ENCODE data around the gene WNT5B. TPM values are rescaled to one million over a fixed set of nuclear protein-coding genes. Genes with fewer than 3 reads are reported as not detected.

The WNT5B gene
- total RNA-seq, 1 experiment from 2014 or later, result 33.1 TPM

DNA sequence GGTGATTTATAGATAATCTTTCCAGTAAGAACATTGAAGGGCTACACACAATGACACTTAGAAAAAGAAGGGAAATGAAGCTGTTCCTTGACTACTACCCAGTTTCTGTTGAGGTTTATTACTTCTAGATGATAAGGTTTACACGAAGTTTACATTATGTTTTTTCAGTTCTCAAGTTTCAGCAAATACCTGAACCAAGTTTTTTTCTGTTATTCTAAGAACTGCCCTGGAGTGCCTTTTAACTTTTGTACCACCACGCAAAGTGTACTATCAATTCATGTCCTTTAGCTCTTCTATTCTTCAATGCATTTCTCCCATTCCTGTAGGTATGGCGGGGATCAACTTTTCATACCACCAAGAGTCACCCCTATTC lies 40.5 kb upstream of the WNT5B start:
- Histone ChIP-seq H2AFZ (no peak overlapping the region), H3K4me1 (replicated peaks; ENCODE audit: insufficient read depth) (peaks cover 42% of the 10 kb centered on the region), H3K4me3 (no peak overlapping the region), H4K20me1 (ENCODE audit: insufficient read depth) (peaks cover 49% of the 10 kb centered on the region), H3K79me2 (ENCODE audit: low read depth) (peaks cover 55% of the 10 kb centered on the region), H3K27ac (no peak overlapping the region), H3K9me3 (ENCODE audit: insufficient read depth, low read depth) (no peaks in the 10 kb centered on the region), H3K9me2 (ENCODE audit: insufficient read depth) (no peaks in the 10 kb centered on the region), H3K4me2 (no peak overlapping the region), H3K27me3 (ENCODE audit: insufficient read depth, low read depth) (no peaks in the 10 kb centered on the region), H3F3A (ENCODE audit: insufficient read depth, low read depth) (peaks cover 19% of the 10 kb centered on the region), H3K36me3 (ENCODE audit: low read depth) (no peaks in the 10 kb centered on the region)
- no peak for DNase-seq
- TF ChIP-seq, protein P1, sequence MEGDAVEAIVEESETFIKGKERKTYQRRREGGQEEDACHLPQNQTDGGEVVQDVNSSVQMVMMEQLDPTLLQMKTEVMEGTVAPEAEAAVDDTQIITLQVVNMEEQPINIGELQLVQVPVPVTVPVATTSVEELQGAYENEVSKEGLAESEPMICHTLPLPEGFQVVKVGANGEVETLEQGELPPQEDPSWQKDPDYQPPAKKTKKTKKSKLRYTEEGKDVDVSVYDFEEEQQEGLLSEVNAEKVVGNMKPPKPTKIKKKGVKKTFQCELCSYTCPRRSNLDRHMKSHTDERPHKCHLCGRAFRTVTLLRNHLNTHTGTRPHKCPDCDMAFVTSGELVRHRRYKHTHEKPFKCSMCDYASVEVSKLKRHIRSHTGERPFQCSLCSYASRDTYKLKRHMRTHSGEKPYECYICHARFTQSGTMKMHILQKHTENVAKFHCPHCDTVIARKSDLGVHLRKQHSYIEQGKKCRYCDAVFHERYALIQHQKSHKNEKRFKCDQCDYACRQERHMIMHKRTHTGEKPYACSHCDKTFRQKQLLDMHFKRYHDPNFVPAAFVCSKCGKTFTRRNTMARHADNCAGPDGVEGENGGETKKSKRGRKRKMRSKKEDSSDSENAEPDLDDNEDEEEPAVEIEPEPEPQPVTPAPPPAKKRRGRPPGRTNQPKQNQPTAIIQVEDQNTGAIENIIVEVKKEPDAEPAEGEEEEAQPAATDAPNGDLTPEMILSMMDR (conservative IDR thresholded peaks at IDR 0.05), result no peak
- no peak for TF ChIP-seq EZH2 (IDR thresholded peaks at IDR 0.05; ENCODE audit: low read depth)
- ChIA-PET POLR2A (ENCODE audit: unreplicated experiment) (interaction anchor here (0.7 kb wide), 1 partner anchor 496 kb away, joined by 6 read pairs; no protein-coding TSS in a partner anchor), CTCF (no interaction called here)
- intact Hi-C loops (cut with micrococcal nuclease; ENCODE audit: unreplicated experiment), result loop anchor here (10.0 kb wide), 1 partner anchor 374 kb away; no protein-coding TSS in a partner anchor
- BruUV-seq (replicated peaks), result no TSS peak

DNA sequence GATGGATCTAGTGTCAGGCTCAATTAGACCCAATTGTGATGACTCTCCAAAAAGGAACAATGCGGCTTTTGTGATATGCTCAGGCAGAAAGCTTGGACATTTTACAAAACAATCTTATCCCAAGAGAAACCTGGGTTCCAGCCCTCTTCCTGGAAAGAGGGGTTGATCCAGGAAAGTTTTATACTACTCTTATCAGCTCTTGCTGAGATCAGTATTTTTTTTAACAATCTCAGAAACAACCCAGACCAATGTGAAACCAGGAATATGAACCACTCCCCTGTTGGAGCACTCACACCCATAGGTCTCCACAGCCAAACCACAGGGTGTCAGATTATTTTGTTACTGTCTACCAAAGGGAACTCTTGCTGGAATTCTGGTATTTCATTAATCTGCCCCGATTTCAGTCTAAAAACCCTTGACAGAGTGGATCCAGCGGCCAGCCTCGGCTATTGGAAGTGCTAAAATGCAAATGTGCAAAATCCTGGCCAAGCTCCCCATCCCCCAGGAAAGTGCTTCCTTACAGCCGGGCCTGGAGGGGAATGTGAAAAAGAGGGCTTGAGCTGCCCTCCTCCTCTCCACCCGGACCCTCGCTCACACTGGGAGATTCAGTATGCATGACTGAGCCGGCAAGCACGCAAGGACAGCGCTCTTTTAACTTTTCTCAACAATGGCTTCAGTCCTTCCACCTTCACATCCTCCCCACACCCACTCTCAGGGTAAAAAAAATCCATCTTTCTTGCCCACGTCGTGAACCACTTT lies 38.6 kb upstream of the WNT5B start:
- Histone ChIP-seq H3K9me2 (ENCODE audit: insufficient read depth) (no peaks in the 10 kb centered on the region), H3K4me2 (peak overlapping the region; percentile 90), H3K79me2 (ENCODE audit: low read depth) (peaks cover 57% of the 10 kb centered on the region), H2AFZ (no peak overlapping the region), H4K20me1 (ENCODE audit: insufficient read depth) (peaks cover 49% of the 10 kb centered on the region), H3K27me3 (ENCODE audit: insufficient read depth, low read depth) (no peaks in the 10 kb centered on the region), H3F3A (ENCODE audit: insufficient read depth, low read depth) (peaks cover 29% of the 10 kb centered on the region), H3K36me3 (ENCODE audit: low read depth) (no peaks in the 10 kb centered on the region), H3K4me1 (replicated peaks; ENCODE audit: insufficient read depth) (peaks cover 47% of the 10 kb centered on the region), H3K27ac (no peak overlapping the region), H3K4me3 (peak overlapping the region; percentile 89; the same call in 1 of the 2 replicates), H3K9me3 (ENCODE audit: insufficient read depth, low read depth) (no peaks in the 10 kb centered on the region)
- intact Hi-C loops (cut with micrococcal nuclease; ENCODE audit: unreplicated experiment), result loop anchor here (5.0 kb wide), 2 partner anchors 838 to 1143 kb away; partner anchors contain the start of gene WNK1
- ChIA-PET CTCF (interaction anchor here (0.5 to 0.7 kb wide), 2 partner anchors 354 to 554 kb away, joined by 3 read pairs; no protein-coding TSS in a partner anchor), POLR2A (ENCODE audit: unreplicated experiment) (interaction anchor here (0.6 kb wide), 1 partner anchor 16 kb away, joined by 3 read pairs; no protein-coding TSS in a partner anchor)
- peak in 1 of 2 experiments; percentile 8 for DNase-seq
- TF ChIP-seq, protein P1 (conservative IDR thresholded peaks at IDR 0.05), result no peak
- TF ChIP-seq EZH2 (IDR thresholded peaks at IDR 0.05; ENCODE audit: low read depth), result no peak
- BruUV-seq (replicated peaks), result no TSS peak

DNA sequence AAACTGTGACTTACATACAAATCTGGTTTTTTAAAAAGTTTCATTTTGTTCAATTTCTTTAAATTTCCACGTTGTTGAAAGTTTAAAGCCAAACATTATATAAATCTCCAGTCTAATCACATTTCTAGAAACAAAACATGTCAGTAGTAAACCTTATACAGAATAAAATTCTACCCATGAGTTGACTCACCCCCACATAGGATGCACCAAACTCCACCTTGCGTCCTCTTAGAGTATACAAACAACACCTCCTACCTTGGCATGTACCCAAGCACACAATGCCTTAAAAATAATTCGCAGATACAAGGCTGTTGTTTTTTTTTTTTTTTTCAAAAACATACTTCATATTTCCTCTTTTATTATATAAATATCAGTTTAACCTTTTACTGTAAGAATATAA lies 38.0 kb upstream of the WNT5B start:
- peak; percentile 26 to 56 for DNase-seq
- Histone ChIP-seq H4K20me1 (ENCODE audit: insufficient read depth) (peaks cover 49% of the 10 kb centered on the region), H3K4me2 (peak overlapping the region; percentile 90), H3K79me2 (ENCODE audit: low read depth) (peaks cover 57% of the 10 kb centered on the region), H3K36me3 (ENCODE audit: low read depth) (no peaks in the 10 kb centered on the region), H3K9me2 (ENCODE audit: insufficient read depth) (no peaks in the 10 kb centered on the region), H3K4me1 (replicated peaks; ENCODE audit: insufficient read depth) (peaks cover 51% of the 10 kb centered on the region), H2AFZ (no peak overlapping the region), H3K27ac (no peak overlapping the region), H3F3A (ENCODE audit: insufficient read depth, low read depth) (peaks cover 30% of the 10 kb centered on the region), H3K9me3 (ENCODE audit: insufficient read depth, low read depth) (no peaks in the 10 kb centered on the region), H3K27me3 (ENCODE audit: insufficient read depth, low read depth) (no peaks in the 10 kb centered on the region), H3K4me3 (peak overlapping the region; percentile 89)
- TF ChIP-seq, protein P1 (conservative IDR thresholded peaks at IDR 0.05), result no peak; the same call in 1 of the 2 replicates
- no peak for TF ChIP-seq EZH2 (IDR thresholded peaks at IDR 0.05; ENCODE audit: low read depth)
- intact Hi-C loops (cut with micrococcal nuclease; ENCODE audit: unreplicated experiment), result loop anchor here (5.0 kb wide), 2 partner anchors 839 to 1144 kb away; partner anchors contain the start of gene WNK1
- no TSS peak for BruUV-seq (replicated peaks)
- POLR2A ChIA-PET (ENCODE audit: unreplicated experiment), result interaction anchor here (0.6 kb wide), 1 partner anchor 475 kb away, joined by 4 read pairs; no protein-coding TSS in a partner anchor
- CTCF ChIA-PET, result interaction anchor here (0.7 kb wide), 1 partner anchor 355 kb away, joined by 3 read pairs; no protein-coding TSS in a partner anchor
